ENCODE results near the gene DIO3.

The DIO3 gene

GRCh38 chr14:101561145-101561896 is at the start of gene DIO3:
Gene DIO3, plus strand, starts transcription at chr14:101561495.
- DNase-seq: no peak

- no peak for DNase-seq
Observed at GRCh38 chr14:101511620-101512375, 49.5 kb upstream of the DIO3 start.

DNA sequence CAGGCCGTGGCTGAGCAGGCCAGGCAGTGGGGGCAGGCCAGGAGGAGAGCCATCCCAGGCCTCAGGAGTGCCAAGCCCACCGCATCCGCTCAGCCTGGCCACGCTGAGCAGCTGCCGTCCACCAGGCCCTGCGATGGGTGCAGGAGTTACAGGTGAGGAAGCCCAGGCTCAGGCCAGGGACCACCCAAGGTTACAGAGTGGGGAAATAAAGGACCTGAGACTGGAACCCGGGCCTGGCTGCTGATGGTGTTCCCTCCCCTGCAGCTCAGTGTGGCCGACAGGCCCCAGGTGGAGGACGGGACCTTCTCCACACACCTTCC is 49.0 kb upstream of the DIO3 start:
- DNase-seq: no peak

- no peak for DNase-seq
Observed at GRCh38 chr14:101514136-101514535, 47.2 kb upstream of the DIO3 start.

DNA sequence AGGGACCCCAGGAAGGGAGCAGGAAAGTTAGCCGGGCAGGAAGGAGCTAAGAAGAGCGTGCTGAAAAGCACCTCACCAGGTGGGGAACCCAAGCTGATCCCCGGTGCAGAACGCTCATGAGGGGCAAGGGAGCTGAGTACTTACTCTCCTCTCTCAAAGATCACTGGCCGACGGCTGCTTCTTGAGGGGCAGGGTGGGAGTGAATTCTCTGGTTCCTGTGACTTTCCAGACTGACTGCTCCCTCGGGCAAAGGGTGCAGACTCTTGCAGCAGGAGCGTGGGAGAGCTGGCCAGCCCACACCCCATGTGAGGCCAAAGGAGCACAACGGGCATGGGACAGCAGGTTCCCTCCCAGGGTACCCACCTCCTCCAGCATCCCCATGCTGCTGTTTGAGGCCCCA is 44.9 kb upstream of the DIO3 start:
- DNase-seq: no peak

DNA sequence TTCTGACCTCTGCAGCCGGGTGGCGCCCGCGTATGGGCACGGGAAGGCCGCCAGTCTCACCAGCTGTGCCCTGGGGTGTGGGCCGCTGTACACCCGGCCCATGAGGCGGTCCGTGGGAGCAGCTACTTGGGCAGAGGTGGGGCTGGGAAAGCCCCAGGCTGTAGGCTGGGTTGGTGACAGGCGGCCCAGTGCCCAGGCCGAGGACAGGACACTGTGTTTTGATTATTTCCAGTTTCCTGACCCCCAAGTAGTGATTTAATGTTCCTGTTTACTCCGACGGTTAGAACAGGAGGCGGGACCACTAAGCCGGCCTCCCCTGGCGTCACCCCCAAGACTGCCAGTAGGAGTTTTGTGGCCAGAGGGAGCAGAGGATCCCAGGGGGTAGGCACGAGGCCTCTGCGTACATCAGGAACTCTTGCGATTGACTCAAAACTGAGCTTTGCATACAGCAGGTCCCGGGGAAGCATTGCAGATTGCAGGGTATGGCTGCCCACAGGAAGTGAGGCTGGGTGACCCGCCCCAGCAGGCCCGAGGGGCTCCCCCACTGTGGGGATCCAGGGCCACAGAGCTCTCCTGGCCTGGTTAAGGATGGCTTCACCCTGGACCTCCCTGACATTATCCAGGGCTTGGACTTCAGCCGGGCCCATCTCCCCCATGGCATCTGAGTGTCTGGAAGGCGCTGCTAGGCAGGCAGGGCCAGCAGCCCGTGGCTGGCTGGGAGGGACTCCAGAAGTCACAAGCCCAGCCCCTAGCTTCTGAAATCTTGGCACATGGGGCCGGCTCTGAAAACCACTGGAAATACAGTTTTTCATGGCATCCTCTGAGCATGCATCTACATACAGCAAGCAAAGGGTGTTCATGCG is 42.5 kb upstream of the DIO3 start:
- no peak for DNase-seq

DNA sequence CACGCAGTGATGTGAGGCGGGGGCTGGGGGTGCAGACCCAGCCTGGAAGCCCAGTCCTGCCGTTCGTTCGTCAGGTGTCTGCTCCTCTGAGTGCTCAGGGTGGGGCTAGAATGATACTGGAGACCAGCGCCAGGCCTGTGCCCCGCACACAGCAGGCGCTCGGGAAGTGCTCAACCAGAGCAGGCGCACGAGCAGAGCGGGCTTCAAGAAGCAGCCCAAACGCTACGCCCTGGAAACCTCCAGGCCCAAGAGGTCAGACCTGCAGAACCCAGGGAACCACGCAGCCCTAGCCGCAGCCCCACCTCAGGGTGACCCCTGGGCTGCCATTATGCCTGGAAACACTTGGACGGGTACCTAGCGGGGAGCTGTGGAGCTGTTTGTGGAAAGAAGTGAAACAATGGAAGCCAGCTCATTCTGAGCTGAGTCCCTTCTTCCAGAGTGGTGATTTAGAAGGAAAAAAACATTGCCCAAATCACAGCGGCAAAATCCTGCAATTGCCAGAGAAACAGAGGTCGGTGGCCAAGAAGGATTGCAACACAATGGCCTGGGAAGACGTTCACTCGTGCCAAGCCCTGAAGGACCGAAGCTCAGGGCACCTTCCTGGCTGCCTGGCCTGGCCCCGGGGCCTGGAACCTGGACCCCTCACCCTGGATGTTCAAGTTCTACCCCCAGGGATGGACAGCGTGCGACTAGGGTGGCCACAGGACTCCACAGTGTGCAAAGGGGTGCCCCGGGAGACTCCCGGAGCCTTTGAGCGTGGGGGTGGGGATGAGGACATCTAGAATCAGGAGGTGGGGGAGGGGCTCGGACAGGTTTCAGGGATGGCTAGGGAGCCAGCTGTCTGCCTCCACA is 40.4 kb upstream of the DIO3 start:
- DNase-seq: no peak

DNA sequence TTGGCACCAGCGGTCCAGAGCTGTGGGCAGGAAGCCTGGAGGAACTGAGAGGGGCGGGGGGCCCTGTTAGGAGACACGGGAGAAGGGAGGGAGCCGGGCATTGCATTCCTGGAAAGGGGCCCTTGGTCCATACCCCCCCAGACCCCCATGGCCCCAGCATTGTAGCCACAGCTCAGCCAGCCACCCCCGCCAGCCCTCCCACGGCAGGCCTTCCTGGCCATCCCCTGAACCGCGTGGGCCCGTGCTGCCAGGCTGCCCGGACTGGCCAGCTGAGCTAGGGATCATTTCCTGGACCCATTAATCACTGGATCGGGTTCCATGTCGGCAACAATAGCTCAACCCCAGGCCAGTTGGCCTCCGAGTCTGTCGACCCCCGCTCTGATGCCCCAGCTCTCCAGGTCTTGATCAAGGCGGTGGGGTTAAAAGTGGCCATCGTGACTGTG is 39.8 kb upstream of the DIO3 start:
- no peak for DNase-seq

DNA sequence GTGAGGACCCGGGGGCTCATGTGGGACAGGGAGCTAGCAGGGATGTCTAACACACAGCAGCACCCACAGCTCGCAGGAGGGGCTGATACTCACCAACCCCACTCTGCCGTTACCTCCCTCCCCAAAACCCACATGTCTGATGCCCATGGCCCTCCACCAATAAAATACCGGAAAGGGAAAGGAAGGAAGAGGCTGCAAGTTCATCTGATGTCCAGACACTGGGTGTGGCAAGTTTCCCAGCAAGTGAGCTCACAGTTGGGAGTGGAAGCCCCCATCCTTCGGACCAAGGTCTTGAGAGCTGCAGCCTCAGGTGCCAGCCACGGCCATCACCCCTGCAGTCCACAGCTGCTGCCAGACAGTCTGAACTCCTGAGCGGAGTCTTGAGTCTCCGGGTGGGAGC is 39.3 kb upstream of the DIO3 start:
- DNase-seq: no peak

- DNase-seq: no peak
Observed at GRCh38 chr14:101525640-101526527, 35.4 kb upstream of the DIO3 start.

- no peak for DNase-seq
Observed at GRCh38 chr14:101527987-101528386, 33.3 kb upstream of the DIO3 start.

- DNase-seq: no peak
Observed at GRCh38 chr14:101529079-101529478, 32.2 kb upstream of the DIO3 start.

DNA sequence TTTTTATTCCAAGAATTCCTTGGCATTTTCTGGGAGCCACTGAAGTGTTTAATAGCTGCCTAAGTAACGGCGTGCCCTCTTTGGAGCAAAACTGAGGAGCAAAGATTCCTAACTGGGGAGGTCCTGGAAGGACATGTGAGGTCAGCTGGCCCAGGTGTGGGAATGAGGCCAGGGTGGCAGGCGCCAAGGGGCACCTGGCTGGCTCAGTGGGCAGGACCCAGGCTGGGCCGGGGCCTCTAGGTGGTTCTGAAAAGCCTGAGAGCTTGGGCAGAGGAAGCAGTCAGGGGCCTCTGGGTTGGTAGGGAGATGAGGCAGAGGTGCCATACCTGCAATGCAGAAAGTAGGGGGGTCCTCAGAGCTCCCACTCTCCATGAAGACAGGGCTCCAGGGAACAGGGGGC is 27.1 kb upstream of the DIO3 start:
- no peak for DNase-seq

DNA sequence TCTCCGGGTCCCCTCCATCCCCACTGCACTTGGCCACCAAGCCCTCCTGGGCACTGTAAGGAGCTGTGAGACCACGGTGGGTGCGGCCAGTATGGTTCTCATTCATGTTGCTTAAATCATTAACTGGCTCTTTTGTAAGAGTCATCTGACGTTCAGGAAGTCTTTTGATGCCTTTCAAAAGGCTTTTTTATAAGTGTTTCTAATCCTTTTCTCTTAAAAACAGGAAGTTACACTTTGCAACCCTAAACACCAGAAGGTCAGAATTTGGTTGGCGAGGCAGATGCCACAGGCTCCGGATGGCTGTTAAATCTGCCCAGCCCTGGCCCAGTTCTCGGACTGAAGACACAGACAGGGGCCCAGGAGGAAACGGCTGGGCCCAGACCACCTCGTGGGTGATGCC is 26.1 kb upstream of the DIO3 start:
- DNase-seq: no peak

- no peak for DNase-seq
Observed at GRCh38 chr14:101535701-101536207, 25.5 kb upstream of the DIO3 start.

DNA sequence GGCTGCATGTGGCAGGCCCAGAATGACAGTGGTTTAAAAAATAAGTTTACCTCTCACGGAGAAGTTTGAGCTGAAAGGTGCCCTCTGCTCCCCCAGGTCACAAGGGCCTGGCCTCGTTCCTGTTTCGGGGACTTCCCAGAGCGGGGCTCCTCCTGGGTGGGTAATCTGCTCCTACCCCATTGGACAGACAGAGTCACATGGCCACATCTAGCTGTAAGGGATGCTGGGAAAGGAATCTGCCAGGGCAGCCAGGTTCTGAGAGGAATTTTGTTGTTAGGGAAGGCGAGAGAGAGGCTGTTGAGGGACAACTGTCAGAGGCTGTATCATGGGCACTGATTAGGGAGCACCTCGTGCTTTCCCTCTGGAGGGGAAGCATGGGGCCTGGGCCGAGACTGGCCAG is 24.0 kb upstream of the DIO3 start:
- no peak for DNase-seq

DNA sequence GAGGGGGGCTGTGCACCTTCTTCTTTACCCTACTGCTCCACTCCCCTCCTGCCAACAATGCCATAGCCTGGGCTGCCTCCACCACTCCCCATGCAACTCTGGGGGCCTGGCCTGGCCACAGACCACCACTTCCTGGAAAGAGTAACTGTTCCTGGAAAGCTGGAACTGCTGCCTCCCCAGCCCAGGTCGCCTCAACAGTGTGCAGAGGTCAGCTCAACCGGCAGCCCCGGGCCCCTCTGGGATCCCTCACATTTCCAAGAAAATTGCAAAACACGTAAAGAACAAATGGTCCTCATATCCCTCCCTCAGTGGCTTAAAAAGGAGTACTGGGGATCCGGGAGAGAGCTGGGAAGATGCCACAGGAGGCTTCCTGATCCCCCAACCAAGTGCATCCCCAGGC is 22.4 kb upstream of the DIO3 start:
- DNase-seq: no peak

DNA sequence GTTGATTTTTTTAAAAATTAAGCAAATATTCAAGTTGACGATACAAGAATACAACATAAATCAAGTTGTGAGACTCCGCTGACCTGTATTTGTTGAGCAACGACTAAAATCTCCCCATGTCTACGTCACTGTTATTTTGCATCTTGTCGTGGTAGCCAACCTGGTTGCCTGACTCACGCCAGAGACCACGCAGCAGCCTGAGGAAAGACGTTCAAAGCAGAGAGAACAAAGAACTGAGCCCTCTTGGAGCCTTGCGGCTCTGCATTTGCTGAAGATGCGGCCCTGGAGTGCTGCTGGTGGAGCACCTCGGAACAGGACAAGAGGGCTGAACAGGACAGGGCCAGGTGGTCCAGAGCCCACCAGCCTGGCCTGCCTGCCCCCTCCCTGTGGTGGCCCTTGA is 21.4 kb upstream of the DIO3 start:
- no peak for DNase-seq

GRCh38 chr14:101540481-101541462 is 20.5 kb upstream of the DIO3 start:
- no peak for DNase-seq

DNA sequence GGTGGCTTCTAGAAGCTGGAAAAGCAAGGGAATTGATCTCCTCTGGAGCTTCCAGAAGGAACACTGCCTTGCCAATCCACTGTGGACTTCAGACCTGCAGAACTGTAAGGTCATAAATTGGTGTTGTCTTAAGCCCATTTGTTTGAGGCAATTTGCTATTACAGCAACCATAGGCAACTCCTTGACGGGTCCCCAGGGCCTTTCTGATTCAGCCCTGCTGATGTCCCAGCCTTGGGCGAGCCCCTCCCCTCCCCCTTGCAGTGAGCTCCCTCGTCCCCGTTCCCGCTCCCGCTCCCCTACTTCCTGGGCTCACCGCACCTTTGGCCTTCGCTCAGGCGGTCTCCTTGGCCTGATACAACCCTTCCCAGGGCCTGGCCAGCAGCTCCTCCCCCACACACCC is 18.9 kb upstream of the DIO3 start:
- no peak for DNase-seq
